GM19023 (cell line): ENCODE measurements around the gene CRYGC.

ENCODE experiments used
- ATAC-seq: cut with Tn5 transposase; IDR thresholded peaks from one replicate; pipeline ENCODE4 v1.9.1; 2021; ENCODE audit warnings: mild to moderate bottlenecking, moderate library complexity; ENCODE audit not compliant: unreplicated experiment

Gene CRYGC

DNA sequence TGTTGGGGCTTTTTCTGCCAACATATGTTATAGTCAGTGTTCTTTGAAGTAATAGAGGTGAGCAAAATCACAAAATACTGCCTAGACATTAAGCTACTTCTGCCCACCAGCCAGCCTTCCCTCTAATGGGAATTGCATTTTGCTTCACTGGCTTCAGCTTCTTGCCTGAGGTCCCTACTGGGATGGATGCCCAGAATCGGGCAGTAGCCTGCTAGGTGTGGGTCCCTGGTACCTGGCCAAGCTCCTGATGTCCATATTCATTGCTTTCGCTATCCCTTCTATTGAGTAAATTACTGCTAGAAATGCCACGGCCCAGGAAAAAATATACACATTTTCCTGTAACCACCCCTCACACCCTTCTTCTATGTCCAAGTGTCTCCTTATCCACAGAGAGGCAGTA, 32.3 kb downstream of the CRYGC start:
- no peak for ATAC-seq

DNA sequence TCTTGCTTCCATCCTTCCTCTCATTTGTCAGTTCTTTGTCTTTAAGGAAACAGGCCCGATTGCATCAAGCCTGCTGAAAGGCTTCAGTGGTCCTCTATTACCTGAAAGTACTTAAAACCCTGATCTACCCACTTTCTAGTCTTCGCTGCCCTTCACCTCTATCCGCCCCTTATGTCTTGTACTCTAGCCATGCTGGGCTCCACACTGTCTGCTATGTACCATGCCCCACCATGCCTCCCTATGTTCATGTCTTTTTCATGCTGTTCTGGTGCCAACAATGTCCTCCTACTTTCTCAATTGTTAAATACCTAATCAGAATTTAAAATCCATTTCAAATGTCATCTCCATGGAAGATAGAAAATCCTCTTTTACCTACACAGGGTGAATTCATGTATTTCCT, 33.5 kb downstream of the CRYGC start:
- ATAC-seq: no peak

DNA sequence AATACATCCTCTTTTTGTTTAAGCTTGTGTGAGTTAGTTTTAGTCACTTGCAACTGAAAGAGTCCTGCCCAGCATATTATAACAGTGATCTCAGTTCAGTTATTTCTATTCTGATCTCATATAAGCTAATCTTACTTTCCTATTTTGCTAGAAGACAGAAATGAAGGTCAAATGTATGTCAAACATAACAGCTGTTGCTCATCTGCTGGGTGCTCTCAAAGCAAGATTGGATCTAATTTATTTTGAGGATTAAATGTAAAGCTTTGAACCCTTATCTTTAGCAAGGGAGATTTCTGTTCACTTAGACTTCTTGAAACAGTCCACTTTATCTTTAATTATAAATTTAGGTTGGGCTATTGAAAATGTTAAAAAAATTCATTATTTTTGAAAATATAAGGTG, 36.5 kb downstream of the CRYGC start:
- ATAC-seq: no peak

DNA sequence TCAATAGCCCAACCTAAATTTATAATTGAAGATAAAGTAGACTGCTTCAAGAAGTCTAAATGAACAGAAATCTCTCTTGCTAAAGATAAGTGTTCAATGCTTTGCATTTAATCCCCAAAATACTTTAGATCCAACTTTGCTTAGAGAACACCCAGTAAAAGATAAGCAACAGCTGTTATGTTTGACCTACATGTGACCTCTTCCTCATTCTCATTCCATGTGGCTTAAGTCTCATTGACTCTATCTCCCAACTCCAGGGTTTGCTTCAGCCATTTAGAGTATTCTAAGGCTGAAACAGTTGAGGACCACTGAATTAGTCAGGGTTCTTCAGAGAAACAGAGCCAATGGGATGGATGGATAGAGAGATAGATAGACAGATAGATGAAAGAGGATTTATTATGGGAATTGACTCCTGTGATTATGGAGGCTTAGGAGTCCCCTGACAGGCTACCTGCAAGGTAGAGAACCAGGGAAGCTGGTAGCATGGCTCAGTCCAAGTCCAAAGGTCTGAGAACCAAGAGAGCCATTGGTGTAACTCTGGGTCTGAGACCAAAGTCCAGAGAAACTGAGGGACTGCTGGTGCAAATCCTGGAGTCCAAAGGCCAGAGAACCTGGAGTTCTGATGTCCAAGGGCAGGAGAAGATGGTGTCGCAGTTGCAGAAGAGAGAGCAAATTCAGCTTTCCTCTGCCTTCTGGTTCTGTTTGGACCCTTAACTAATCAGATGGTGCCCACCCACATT, 37.4 kb downstream of the CRYGC start:
- ATAC-seq: no peak

DNA sequence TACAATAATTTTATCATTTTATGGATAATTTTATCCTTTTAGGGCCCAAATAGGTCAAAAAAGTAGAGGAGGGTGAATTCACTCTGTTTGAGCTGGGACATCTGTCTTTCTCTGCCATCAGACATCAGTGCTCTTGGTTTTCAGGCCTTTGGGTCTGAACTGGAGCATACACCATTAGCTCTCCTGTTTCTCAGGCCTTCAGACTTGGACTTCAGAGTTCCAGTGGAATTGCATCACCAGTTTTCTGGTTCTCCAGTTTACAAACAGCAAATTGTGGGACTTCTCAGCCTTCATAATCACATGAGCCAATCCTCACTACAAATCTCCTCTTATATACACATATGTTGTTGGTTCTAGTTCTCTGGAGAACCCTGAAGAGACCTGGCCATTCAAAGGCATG, 39.2 kb downstream of the CRYGC start:
- no peak for ATAC-seq

DNA sequence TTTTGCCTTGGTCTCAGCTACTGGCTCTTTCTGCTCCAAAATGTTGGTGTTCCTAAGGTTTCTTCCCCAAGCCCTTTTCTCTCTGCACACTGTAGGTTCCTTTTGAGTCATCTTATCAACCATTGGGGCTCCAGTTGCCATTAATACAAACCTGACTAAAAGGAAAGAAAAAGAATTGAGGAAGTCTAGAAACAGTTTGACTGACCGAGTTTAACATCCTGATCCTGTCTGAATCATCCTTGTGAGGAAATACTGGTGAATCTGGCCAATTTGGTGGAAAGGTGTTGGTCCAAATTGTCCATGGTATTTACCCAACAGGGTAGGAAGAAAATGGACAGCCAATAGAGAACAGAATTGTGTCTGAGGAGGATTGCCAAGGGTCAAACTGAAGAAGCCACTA, 43.6 kb downstream of the CRYGC start:
- ATAC-seq: no peak

DNA sequence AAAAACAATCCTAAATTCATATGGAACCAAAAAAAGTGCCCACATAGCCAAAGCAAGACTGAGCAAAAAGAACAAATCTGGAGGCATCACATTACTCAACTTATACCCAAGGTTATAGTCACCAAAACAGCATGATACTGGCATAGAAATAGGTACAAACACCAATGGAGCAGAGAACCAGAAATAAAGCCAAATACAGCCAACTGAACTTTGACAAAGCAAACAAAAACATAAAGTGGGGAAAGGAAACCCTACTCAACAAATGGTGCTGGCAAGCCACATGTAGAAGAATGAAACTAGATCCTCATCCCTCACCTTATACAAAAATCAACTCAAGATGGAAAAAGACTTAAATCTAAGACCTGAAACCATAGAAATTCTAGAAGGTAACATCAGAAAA, 45.8 kb downstream of the CRYGC start:
- no peak for ATAC-seq
